Measurements from ENCODE around the gene VSIG8.

VSIG8 gene

DNA sequence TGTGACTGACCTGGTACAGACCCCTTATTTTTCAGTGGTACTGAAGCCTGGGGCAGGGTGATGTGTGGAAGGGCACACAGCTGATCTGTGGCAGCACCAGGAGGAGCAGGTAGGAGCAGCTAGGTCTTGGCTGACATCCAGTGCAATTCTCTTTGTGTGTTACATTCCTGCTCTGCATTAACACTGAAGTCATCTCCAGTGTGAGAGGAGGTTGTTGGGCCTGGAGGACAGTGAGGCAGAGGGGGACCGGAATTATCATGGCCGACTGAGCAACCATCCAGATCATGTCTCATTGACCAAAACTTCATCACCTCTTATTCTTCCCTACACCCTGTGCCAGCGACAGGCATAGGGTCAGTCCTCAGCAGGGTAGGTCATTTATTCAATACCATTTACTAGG is 34.3 kb downstream of the VSIG8 start:
- TF ChIP-seq EZH2phosphoT487 (IDR thresholded peaks at IDR 0.05; ENCODE audit: low read length) (no peak), EZH2 (optimal IDR thresholded peaks at IDR 0.05; ENCODE audit: low read depth, low read length) (no peak)
- TF ChIP-seq, protein P1, sequence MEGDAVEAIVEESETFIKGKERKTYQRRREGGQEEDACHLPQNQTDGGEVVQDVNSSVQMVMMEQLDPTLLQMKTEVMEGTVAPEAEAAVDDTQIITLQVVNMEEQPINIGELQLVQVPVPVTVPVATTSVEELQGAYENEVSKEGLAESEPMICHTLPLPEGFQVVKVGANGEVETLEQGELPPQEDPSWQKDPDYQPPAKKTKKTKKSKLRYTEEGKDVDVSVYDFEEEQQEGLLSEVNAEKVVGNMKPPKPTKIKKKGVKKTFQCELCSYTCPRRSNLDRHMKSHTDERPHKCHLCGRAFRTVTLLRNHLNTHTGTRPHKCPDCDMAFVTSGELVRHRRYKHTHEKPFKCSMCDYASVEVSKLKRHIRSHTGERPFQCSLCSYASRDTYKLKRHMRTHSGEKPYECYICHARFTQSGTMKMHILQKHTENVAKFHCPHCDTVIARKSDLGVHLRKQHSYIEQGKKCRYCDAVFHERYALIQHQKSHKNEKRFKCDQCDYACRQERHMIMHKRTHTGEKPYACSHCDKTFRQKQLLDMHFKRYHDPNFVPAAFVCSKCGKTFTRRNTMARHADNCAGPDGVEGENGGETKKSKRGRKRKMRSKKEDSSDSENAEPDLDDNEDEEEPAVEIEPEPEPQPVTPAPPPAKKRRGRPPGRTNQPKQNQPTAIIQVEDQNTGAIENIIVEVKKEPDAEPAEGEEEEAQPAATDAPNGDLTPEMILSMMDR (IDR thresholded peaks at IDR 0.05; ENCODE audit: low read length), result no peak
- H3K27ac ChIP-seq (ENCODE audit: low read length), result no peak overlapping the region
- peaks cover 5% of the 10 kb centered on the region; the same call in 1 of the 2 replicates for H3F3A ChIP-seq (ENCODE audit: insufficient read depth, low read length)
- H4K20me1 ChIP-seq (ENCODE audit: insufficient read depth, low read length), result no peaks in the 10 kb centered on the region
- H3K36me3 ChIP-seq (replicated peaks; ENCODE audit: insufficient read depth, low read length), result no peaks in the 10 kb centered on the region
- no peaks in the 10 kb centered on the region for H3K9me3 ChIP-seq (replicated peaks; ENCODE audit: insufficient read depth, low read length)
- peaks cover 20% of the 10 kb centered on the region for H3K4me1 ChIP-seq (ENCODE audit: low read length)
- no peak overlapping the region for H3K4me2 ChIP-seq (ENCODE audit: low read depth, low read length)
- no peak overlapping the region for H2AFZ ChIP-seq (ENCODE audit: low read length)
- no peaks in the 10 kb centered on the region for H3K79me2 ChIP-seq (ENCODE audit: low read length)
- H3K4me3 ChIP-seq (ENCODE audit: low read length), result no peak overlapping the region
- no peaks in the 10 kb centered on the region for H3K27me3 ChIP-seq (replicated peaks; ENCODE audit: insufficient read depth, low read length)
- no peak overlapping the region for H3K9ac ChIP-seq (ENCODE audit: low read length)
- no peak for DNase-seq
- no peaks in the 10 kb centered on the region for H3K9me2 ChIP-seq (replicated peaks; ENCODE audit: insufficient read depth, low read length)

DNA sequence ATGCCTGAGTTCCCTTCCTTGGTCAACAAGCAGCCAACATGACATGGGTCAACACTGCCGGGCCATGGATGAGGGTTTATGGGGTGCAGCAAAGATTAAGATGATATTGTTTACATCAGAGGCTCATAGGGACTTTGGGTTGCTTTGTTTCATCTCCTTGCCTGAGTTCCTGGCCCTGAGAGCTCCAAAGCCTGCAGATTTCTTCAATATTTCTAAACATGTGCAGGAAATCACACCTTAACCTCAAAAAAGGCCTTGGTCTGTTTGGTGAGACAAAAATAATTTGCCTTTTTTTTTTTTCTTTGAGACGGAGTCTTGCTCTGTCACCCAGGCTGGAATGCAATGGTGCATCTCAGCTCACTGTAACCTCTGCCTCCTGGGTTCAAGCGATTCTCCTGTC is 34.9 kb downstream of the VSIG8 start:
- no peak overlapping the region for H3K9ac ChIP-seq (ENCODE audit: low read length)
- TF ChIP-seq EZH2phosphoT487 (IDR thresholded peaks at IDR 0.05; ENCODE audit: low read length) (no peak), EZH2 (optimal IDR thresholded peaks at IDR 0.05; ENCODE audit: low read depth, low read length) (no peak)
- TF ChIP-seq, protein P1 (IDR thresholded peaks at IDR 0.05; ENCODE audit: low read length), result no peak

DNA sequence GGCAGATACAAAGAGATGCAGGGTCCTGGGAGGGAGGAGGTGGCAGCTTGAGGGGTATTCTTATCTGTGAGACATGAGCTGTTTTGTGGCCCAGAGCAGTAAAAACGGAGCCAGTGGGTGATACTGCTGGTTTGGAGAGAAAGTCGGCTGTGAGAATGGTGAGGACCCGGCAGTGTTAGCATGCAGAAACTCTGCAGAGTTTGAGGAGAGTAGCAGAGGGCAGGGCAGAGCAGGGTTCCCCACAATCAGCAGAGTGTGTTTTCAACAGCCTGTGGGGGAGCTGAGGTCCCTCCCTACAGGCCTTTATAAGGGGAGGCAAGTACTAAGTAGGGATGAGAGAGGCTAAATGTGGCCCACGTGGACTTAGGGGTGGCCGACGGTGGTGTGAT is 35.4 kb downstream of the VSIG8 start:
- H3K9ac ChIP-seq (ENCODE audit: low read length), result no peak overlapping the region
- H3K9me2 ChIP-seq (replicated peaks; ENCODE audit: insufficient read depth, low read length), result no peaks in the 10 kb centered on the region
- DNase-seq, result no peak
- H3K27ac ChIP-seq (ENCODE audit: low read length), result no peak overlapping the region
- no peaks in the 10 kb centered on the region for H3K9me3 ChIP-seq (replicated peaks; ENCODE audit: insufficient read depth, low read length)
- no peak for TF ChIP-seq EZH2phosphoT487 (IDR thresholded peaks at IDR 0.05; ENCODE audit: low read length)
- TF ChIP-seq, protein P1 (IDR thresholded peaks at IDR 0.05; ENCODE audit: low read length), result no peak
- no peak for TF ChIP-seq EZH2 (optimal IDR thresholded peaks at IDR 0.05; ENCODE audit: low read depth, low read length)
- H3K27me3 ChIP-seq (replicated peaks; ENCODE audit: insufficient read depth, low read length), result no peaks in the 10 kb centered on the region
- no peak overlapping the region for H3K4me2 ChIP-seq (ENCODE audit: low read depth, low read length)
- H2AFZ ChIP-seq (ENCODE audit: low read length), result no peak overlapping the region
- H3K36me3 ChIP-seq (replicated peaks; ENCODE audit: insufficient read depth, low read length), result no peaks in the 10 kb centered on the region
- H3K4me1 ChIP-seq (ENCODE audit: low read length), result peaks cover 20% of the 10 kb centered on the region
- H3K4me3 ChIP-seq (ENCODE audit: low read length), result no peak overlapping the region
- peaks cover 5% of the 10 kb centered on the region; the same call in 1 of the 2 replicates for H3F3A ChIP-seq (ENCODE audit: insufficient read depth, low read length)
- no peaks in the 10 kb centered on the region for H3K79me2 ChIP-seq (ENCODE audit: low read length)
- H4K20me1 ChIP-seq (ENCODE audit: insufficient read depth, low read length), result no peaks in the 10 kb centered on the region

More for the DNA sequence above, 34.9 kb downstream of the VSIG8 start:
- H3K27me3 ChIP-seq (replicated peaks; ENCODE audit: insufficient read depth, low read length), result no peaks in the 10 kb centered on the region
- no peak overlapping the region for H3K4me2 ChIP-seq (ENCODE audit: low read depth, low read length)
- no peaks in the 10 kb centered on the region for H3K79me2 ChIP-seq (ENCODE audit: low read length)
- DNase-seq, result no peak
- no peak overlapping the region for H3K27ac ChIP-seq (ENCODE audit: low read length)
- no peaks in the 10 kb centered on the region for H3K36me3 ChIP-seq (replicated peaks; ENCODE audit: insufficient read depth, low read length)
- H3K9me2 ChIP-seq (replicated peaks; ENCODE audit: insufficient read depth, low read length), result no peaks in the 10 kb centered on the region
- no peak overlapping the region for H3K4me3 ChIP-seq (ENCODE audit: low read length)
- H3K9me3 ChIP-seq (replicated peaks; ENCODE audit: insufficient read depth, low read length), result no peaks in the 10 kb centered on the region
- peaks cover 5% of the 10 kb centered on the region; the same call in 1 of the 2 replicates for H3F3A ChIP-seq (ENCODE audit: insufficient read depth, low read length)
- H2AFZ ChIP-seq (ENCODE audit: low read length), result no peak overlapping the region
- H3K4me1 ChIP-seq (ENCODE audit: low read length), result peaks cover 20% of the 10 kb centered on the region
- H4K20me1 ChIP-seq (ENCODE audit: insufficient read depth, low read length), result no peaks in the 10 kb centered on the region

All from MM.1S (cell line).